DOHH2 (cell line): Measurements from ENCODE around the gene CEP350.

Experiments
- CTCF ChIP-seq: fragments of 200-600 bp; sonication (generic); IDR thresholded peaks from one replicate; pipeline ENCODE4 v1.5.1; 2014; ENCODE audit warnings: antibody characterized with exemption, mild to moderate bottlenecking, low read depth, low read length; ENCODE audit not compliant: poor library complexity, severe bottlenecking
- EZH2phosphoT487 ChIP-seq: fragments of 200-600 bp; sonication (generic); IDR thresholded peaks from 2 replicates; pipeline ENCODE4 v1.6.1; 2017; ENCODE audit warnings: borderline replicate concordance, mild to moderate bottlenecking, antibody characterized with exemption, low read length, moderate library complexity, mixed read lengths

- TF ChIP-seq CTCF (no peak), EZH2phosphoT487 (no peak)
Observed at GRCh38 chr1:180116964-180117763, 162.6 kb downstream of the CEP350 start.
